Gastroesophageal sphincter (tissue), 3 donors: ENCODE measurements around the gene TEX12.

Experiments used
- CTCF ChIP-seq, 4 experiments: fragments of 200-600 bp in 2 of 4; fragments of 450-650 bp in 2 of 4; sonication (generic) in 1 of 4; IDR thresholded peaks; one replicate each; pipeline ENCODE4 v1.5.1; 2017 to 2019; ENCODE audit warnings: antibody characterized with exemption in 4 of 4, mild to moderate bottlenecking in 2 of 4, moderate library complexity in 2 of 4
- EP300 ChIP-seq: sonication (generic); formaldehyde crosslinking; IDR thresholded peaks from one replicate; pipeline ENCODE4 v1.6.1; 2017; ENCODE audit warnings: antibody characterized with exemption, mild to moderate bottlenecking
- POLR2A ChIP-seq, 2 donors: fragments of 450-650 bp; IDR thresholded peaks; one replicate each; pipeline ENCODE4 v1.6.1; 2017; ENCODE audit warnings: antibody characterized with exemption in 2 of 2, mild to moderate bottlenecking in 2 of 2, moderate library complexity in 1 of 2
- POLR2AphosphoS5 ChIP-seq: sonication (generic); formaldehyde crosslinking; IDR thresholded peaks from one replicate; pipeline ENCODE4 v1.6.1; 2017; ENCODE audit warnings: antibody characterized with exemption

DNA sequence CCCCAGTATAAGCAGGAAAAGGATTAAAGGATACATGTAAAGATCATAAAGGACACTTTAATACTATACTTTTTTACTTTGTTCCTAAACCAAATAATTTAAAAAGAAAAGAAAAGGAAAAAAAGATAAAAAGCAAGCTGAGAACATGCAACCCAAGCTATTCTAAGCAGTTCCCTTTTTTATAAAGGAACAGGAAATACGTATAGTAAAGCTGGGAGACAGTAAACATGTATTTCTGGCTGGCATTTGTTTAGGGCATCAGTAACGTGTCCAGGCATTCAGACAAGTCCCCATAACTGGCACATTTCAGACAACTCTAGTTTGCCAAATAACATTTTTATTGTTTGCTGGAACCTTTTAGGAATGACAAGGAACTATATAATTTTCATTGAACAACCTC, 33.1 kb downstream of the TEX12 start:
- no peak for TF ChIP-seq POLR2AphosphoS5
- TF ChIP-seq CTCF (IDR thresholded peaks at IDR 0.05) = no peak
- no peak for TF ChIP-seq POLR2A (IDR thresholded peaks at IDR 0.05)
- TF ChIP-seq EP300 = no peak
